Mucosa of rectum (tissue), 2 donors: ENCODE measurements around the gene TFEB.

ENCODE experiments used
- H3K27ac ChIP-seq, 2 donors: one replicate each; pipeline ENCODE4 v1.7.0; 2013; ENCODE audit warnings: inconsistent platforms in 2 of 2, low read depth in 2 of 2, low read length in 2 of 2
- H3K27me3 ChIP-seq, 2 donors: one replicate each; pipeline ENCODE4 v1.7.0; 2013; ENCODE audit warnings: low read length in 2 of 2; ENCODE audit not compliant: control insufficient read depth in 2 of 2, insufficient read depth in 2 of 2
- H3K36me3 ChIP-seq, 2 donors: one replicate each; pipeline ENCODE4 v1.7.0; 2013; ENCODE audit warnings: low read length in 2 of 2; ENCODE audit not compliant: control insufficient read depth in 2 of 2, insufficient read depth in 2 of 2
- H3K4me1 ChIP-seq, 2 donors: one replicate each; pipeline ENCODE4 v1.7.0; 2013; ENCODE audit warnings: low read length in 2 of 2, mild to moderate bottlenecking in 1 of 2; ENCODE audit not compliant: control insufficient read depth in 2 of 2, insufficient read depth in 2 of 2
- H3K4me3 ChIP-seq, 2 donors: one replicate each; pipeline ENCODE4 v1.7.0; 2013; ENCODE audit warnings: low read length in 2 of 2
- H3K9ac ChIP-seq, 2 donors: one replicate each; pipeline ENCODE4 v1.7.0; 2013; ENCODE audit warnings: low read length in 2 of 2, low read depth in 1 of 2, mild to moderate bottlenecking in 1 of 2
- H3K9me3 ChIP-seq, 2 donors: one replicate each; pipeline ENCODE4 v1.7.0; 2013; ENCODE audit warnings: low read length in 2 of 2; ENCODE audit not compliant: control insufficient read depth in 2 of 2
- donor health status: healthy.
- donor health status: Normal muscosa, but diverticular disease.

TFEB gene

DNA sequence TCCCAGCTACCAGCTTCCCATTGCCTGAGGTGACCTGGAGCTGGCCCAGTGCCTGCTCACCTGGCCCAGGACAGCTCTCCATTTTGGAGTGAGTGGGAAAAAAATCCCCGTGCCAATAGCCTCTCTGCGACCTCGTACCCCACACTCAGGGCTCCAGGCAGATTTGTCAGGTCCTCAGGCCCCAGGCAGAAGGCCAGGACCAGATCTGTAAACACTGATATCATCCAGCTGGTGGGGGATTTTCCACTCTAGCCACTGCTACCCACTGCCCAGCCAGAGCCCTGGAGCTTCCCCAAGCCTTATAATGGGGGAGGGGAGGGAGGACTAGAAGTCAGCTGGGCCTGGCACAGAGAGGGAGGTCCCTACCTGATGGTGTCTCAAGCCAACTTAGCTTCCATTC, 13.1 kb upstream of the TFEB start:
- Histone ChIP-seq H3K27ac (no peak overlapping the region), H3K9me3 (no peaks in the 10 kb centered on the region), H3K36me3 (no peaks in the 10 kb centered on the region), H3K27me3 (no peaks in the 10 kb centered on the region), H3K9ac (no peak overlapping the region), H3K4me1 (no peaks in the 10 kb centered on the region), H3K4me3 (no peak overlapping the region)

DNA sequence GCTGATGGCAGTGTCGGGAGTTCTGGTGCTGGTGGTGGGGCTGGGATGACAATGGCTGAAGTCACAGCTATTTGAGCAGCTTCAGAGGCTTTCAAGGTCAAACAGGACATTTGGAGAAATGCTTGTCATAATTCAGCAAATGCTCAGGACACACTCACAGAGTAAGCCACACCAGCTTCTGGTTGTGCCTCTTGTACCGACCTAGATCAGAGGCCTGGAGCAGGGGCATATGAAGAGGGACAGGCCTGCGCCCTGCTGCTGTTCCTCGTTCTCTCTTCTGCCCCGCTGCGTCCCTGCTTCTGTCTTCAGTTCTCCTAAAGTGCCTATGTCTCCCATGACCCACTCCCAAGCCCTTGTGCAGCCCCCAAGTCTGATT, 12.7 kb upstream of the TFEB start:
- no peaks in the 10 kb centered on the region for H3K27me3 ChIP-seq
- H3K9ac ChIP-seq = no peak overlapping the region
- no peaks in the 10 kb centered on the region for H3K36me3 ChIP-seq
- no peaks in the 10 kb centered on the region for H3K4me1 ChIP-seq
- H3K27ac ChIP-seq = no peak overlapping the region
- H3K9me3 ChIP-seq = no peaks in the 10 kb centered on the region
- no peak overlapping the region for H3K4me3 ChIP-seq

DNA sequence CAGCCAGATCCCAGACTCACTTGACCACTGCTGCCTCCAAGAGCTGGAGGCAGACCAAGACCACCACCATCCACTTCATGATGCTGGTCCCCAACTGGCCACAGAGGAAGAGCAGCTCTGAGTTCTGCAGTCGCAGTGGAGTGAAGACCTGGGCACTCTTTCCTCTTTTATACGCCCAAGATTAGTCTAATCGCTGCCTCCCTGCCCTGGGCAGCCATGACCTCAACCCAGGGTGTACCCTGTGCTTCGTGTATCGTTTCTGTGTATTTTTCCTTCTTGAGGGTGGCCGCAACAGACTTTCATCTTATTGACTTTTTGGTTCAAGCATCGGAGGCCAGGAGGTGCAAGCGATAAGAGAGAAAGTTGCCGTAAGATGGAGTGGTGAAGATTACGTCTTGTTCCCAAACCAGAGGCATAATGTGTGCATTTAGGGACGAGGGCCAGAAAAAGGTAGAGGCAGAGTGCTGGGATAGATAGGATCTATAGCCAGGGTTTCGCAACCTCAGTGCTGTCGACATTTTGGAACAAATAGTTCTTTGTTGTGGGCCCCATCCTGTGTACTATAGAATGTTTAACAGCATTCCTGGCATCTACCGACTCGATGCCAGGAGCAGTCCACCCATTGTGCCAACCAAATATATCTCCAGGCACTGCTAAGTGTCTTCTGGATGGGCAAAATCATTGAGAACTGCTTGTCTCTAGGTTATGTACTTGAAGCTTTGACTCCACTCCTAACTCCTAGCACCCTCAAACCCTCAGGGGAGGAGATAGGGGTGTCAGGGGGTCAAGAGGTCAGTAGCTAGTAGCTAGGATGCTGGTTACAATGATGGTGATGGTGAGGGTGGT, 12.1 kb upstream of the TFEB start, which contains the start of gene PGC:
Gene PGC, minus strand, starts transcription at position 142 of the 846 bp plus-strand sequence. Its CDS starts 63 bp downstream, at position 79.
- Histone ChIP-seq H3K4me3 (no peak within 1 kb of the TSS), H3K9ac (no peak within 1 kb of the TSS), H3K27ac (no peak within 1 kb of the TSS), H3K4me1 (peaks cover 0 to under 1% of the 10 kb centered on the region in 2 donors), H3K36me3 (no peaks in the 10 kb centered on the region), H3K9me3 (no peaks in the 10 kb centered on the region), H3K27me3 (no peaks in the 10 kb centered on the region)

DNA sequence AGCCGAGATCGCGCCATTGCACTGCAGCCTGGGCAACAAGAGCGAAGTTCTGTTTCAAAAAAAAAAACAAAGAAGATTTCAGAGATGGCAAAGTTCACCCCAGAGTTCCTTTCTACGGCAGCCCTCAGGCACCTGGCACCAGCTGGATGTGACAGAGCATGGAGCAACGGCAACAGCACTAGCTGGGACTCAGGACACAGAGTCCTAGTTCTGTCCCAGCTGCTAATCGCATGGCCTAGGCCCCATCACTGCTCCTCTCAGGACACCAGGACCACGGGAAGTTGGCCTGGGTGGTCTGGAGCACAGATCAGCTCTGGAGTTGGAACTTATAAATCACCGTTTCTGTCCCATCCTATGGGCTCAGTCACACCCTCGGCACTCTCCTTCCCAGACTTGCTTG, 10.7 kb upstream of the TFEB start:
- Histone ChIP-seq H3K9ac (no peak overlapping the region), H3K4me3 (no peak overlapping the region), H3K27me3 (no peaks in the 10 kb centered on the region), H3K4me1 (peaks cover 10 to 14% of the 10 kb centered on the region in 2 donors), H3K36me3 (no peaks in the 10 kb centered on the region), H3K27ac (no peak overlapping the region), H3K9me3 (no peaks in the 10 kb centered on the region)

DNA sequence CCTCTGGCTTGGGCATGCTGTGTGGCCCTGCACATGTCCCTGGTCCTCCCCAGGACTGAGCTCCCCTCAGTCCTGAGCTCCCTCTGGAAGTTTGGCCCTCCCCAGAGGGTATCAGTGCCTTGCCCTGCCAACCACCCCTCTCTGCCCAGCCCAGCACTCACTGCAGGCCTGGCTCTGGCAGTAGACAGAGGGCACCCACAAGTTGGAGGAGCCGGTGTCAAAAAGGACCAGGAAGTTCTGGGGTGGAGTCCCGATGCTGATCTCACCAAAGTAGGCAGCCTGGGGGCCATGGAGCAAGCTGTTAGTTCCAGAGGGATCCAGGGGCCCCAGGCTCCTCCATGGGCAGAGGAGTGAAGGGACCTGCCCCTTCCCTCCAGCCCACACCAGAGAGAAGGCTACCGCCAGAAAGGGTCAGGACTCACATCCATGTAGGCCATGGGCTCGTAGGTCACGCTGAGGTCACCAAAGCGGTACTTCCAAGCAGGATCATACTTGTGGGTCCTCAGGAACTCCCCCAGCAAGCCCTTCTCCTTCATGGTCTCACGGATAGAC, 8.9 kb upstream of the TFEB start:
- Histone ChIP-seq H3K4me3 (no peak overlapping the region), H3K4me1 (peaks cover 20 to 21% of the 10 kb centered on the region in 2 donors), H3K9ac (no peak overlapping the region), H3K27me3 (no peaks in the 10 kb centered on the region), H3K27ac (no peak overlapping the region), H3K9me3 (no peaks in the 10 kb centered on the region), H3K36me3 (no peaks in the 10 kb centered on the region)

DNA sequence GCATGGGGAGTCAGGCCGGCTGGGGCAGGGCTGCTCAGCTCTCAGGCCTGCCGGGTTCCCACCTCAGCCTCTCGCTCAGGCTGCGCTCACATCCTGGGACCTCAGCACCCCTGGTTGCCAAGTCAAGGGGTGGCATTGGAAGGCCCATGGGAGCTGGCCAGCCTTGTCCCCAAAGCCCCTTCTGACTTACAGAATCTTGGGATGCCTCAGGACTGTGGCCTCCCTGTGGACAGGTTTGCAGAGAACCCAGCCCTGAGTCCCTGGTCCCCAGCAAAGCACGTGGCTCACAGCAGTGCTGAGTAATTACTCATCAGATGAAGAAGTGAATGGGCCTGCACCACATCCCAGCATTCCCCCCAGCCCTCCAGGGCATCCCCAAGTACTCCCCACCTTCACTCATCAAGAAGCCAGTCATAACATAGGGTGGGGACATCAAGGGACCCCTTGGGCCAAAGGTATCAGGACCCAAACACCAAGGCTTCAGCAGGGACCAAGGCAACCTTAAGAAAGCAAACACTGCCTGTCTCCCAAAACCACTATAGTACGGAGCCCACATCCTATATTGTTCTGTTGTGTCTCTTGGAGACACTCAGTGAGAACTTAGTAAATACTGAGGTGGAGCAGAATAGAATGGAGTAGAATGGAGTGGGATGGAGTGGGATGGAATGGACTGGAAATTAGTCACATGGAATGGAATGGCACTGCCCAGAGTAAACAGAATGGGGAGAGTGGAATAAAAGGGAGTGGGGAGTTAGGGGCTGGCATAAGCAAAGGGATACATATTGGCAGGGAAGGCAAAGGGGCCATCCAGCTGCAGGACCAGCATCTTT, 8.2 kb upstream of the TFEB start:
- H3K4me1 ChIP-seq = peaks cover 20 to 21% of the 10 kb centered on the region in 2 donors
- no peak overlapping the region for H3K9ac ChIP-seq
- no peak overlapping the region for H3K4me3 ChIP-seq
- no peaks in the 10 kb centered on the region for H3K9me3 ChIP-seq
- H3K27ac ChIP-seq = no peak overlapping the region
- H3K36me3 ChIP-seq = no peaks in the 10 kb centered on the region
- no peaks in the 10 kb centered on the region for H3K27me3 ChIP-seq

DNA sequence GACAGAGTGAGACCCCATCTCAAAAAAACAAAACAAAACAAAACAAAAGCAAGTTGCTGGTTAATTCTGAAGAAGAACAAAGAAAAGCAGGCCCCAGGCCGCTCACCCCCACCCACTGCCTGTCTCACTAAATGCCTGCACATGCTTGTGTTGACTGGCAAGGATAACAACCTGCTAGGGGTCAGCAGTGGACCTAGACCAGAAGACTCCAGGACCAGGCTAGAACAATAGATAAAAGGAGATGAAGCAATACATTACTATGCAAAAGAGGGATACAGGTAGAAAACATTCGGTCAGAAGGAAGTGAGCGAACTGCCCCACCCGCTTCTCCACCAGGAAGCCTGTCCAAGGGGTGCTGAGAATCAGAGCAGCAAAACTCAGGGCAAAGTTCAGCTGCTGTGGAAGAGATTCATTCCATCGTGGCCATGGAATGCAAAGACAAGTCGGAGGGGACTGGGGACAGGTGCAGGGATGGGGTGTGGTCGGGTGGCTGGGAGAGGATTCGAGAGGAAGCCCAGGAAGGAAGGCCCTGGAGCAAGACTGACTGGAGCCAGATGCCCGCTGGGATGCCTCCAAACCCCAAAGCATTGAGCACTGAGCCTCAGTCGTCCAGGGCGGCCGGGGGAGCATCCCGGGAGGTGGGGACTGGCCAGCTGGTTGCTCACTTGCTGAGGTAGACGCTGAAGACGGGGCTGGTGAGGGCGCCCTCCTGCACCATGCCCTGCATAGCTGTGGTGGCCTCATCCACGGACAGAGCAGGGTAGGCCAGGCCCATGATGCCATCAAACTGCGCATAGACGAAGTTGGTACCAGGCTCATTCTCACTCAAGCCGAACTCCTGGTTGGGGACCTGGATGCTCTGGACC, 6.5 kb upstream of the TFEB start:
- Histone ChIP-seq H3K27me3 (no peaks in the 10 kb centered on the region), H3K36me3 (no peaks in the 10 kb centered on the region), H3K27ac (peak overlapping the region; percentile 93), H3K4me3 (peak overlapping the region; percentile 31 to 48), H3K4me1 (peaks cover 20 to 21% of the 10 kb centered on the region in 2 donors), H3K9me3 (no peaks in the 10 kb centered on the region), H3K9ac (peak overlapping the region; percentile 56 to 61)

DNA sequence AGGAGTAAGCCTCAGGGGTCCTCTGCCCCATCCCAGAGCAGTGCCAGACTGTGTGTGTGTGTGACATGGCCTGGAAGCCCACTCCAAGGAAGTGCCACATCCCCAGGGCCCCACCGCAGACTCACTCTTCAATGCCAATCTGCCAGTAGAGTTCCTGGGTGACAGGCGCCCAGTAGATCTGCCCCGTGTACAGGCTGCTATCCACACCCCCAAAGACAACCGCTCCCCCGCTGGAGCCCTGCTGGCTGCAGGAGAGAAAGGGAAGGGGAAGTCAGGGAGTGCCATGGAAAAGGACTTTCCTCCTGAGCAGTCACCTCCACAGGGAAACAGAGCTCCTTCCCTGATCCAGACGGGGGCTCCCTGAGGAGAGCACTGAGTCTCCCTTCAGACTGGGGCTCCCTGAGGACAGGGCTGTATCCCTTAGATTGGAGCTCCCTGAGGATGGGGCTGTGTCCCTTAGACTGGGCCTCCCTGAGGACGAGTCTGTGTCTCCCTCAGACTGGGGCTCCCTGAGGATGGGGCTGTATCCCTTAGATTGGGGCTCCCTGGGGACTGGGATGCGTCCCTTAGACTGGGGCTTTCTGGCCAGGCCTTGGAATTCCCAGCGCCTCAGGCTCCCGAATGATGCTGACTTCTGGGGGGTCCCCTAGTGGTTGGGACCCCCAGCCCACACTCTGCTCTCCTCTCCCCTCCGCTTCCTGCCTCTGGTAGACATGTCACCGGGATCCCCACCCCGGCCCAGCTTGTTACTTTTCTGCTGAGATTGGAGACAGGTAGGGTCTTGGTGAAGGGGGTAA, 5.2 kb upstream of the TFEB start:
- H3K27ac ChIP-seq = peak overlapping the region; percentile 93
- no peaks in the 10 kb centered on the region for H3K9me3 ChIP-seq
- peak overlapping the region in 1 of 2 donors; percentile 51 for H3K9ac ChIP-seq
- peaks cover 24 to 25% of the 10 kb centered on the region in 2 donors for H3K4me1 ChIP-seq
- H3K36me3 ChIP-seq = no peaks in the 10 kb centered on the region
- no peaks in the 10 kb centered on the region for H3K27me3 ChIP-seq
- no peak overlapping the region for H3K4me3 ChIP-seq

DNA sequence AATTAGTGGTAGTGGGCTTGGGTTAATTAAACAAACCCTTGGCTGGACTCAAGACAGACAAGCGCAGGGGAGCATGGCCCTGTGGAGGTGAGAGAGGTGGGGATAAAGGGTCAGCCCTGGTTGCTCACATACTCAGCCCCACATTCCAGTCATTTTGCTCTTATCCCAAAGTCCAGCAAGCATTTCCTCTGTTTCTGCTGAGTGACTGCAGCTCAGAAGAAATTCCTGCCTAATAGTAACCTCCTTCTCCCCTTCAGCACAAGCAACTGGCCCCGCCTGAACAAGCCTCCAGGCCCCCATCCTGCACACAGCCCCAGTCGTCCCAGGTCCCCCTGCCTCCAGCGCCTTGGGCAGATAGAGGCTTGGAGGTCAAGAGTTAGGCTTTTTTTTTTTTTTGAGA, 3.6 kb upstream of the TFEB start:
- Histone ChIP-seq H3K27ac (no peak overlapping the region), H3K9me3 (no peaks in the 10 kb centered on the region), H3K9ac (no peak overlapping the region), H3K36me3 (no peaks in the 10 kb centered on the region), H3K27me3 (no peaks in the 10 kb centered on the region), H3K4me3 (no peak overlapping the region), H3K4me1 (peaks cover 24 to 25% of the 10 kb centered on the region in 2 donors)
